GM12891 (cell line): ENCODE data around the gene TMEM135.

Source experiments
- POLR2A ChIP-seq: IDR thresholded peaks from 2 replicates; pipeline ENCODE4 v1.6.1; 2011; ENCODE audit warnings: low read depth, low read length, control low read depth
- POLR2AphosphoS5 ChIP-seq: IDR thresholded peaks from 2 replicates; pipeline ENCODE4 v1.6.1; 2011; ENCODE audit warnings: low read depth, low read length, control low read depth
- TAF1 ChIP-seq: IDR thresholded peaks from 2 replicates; pipeline ENCODE4 v1.6.1; 2011; ENCODE audit warnings: low read depth, low read length, control low read depth

DNA sequence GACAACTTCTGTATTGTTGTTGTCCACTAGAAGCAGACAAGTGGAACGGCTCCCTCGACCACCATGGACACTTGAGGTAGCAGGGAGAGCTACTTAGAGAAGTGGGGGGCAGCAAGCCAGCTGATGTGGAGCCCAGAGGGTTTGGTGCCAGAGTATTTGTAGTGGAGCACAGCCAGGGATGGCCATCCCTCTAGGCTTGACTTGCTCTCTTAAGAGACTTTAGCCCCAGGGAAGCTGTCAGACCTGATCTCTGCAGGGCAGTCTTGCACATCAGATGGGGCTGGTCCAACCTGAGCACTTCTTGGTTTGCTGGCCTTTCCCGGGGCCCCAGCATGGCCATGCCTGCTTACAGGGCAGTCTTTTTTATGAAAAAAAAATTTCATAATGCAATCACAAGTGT lies 15.0 kb upstream of the TMEM135 start:
- no peak for TF ChIP-seq POLR2AphosphoS5
- no peak for TF ChIP-seq TAF1
- no peak for TF ChIP-seq POLR2A
